Activated naive CD4-positive, alpha-beta T cell treated with Interleukin-2 at 50 U/mL for 16 hours (primary cell): ENCODE results near the gene BID.
A peak's percentile ranks its signal among the peaks of the same experiment; 100 is the strongest.

Experiments
- DNase-seq: peaks from one replicate; pipeline ENCODE4 v3.0.0-alpha.2; 2020

BID gene

DNA sequence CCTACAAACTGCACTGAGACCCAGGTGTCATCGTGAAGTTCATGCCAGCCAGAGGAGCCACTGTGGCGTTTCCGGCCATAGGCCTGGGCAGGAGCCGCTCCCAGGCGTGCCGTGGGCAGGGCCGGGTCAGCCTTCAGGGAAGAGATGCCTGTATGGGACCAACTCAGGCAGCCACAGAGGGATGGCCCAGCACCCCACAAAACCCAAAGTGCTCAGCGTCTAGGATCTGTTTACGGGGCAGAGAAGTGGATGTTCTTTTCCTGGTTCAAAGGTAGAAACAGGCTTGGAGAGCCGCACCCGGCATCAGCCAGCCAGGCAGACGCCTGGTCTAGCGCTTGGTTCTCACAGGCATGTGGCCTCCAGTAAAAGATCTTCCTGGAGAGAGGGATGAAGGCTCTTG, 8.4 kb upstream of the BID start:
- DNase-seq: no peak

DNA sequence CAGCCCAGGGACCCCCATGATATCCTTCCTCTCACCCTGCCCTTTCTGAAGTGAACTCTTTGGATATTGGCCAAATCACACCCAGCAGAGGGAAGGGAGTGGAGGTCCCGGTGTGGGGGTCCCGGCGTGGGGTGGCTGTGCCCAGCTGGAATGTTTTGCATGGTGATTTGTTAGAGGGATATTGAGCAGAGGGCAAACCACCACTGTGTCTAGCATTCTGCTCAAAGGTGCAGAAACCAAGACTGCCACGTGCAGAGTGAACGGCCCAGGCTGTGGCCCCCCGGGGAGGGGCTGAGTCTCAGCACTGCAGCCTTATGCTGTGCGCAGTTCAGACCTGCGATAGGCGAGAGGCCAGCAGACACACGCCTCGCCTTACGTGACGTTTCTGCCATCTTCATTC, 7.9 kb upstream of the BID start:
- DNase-seq: no peak

DNA sequence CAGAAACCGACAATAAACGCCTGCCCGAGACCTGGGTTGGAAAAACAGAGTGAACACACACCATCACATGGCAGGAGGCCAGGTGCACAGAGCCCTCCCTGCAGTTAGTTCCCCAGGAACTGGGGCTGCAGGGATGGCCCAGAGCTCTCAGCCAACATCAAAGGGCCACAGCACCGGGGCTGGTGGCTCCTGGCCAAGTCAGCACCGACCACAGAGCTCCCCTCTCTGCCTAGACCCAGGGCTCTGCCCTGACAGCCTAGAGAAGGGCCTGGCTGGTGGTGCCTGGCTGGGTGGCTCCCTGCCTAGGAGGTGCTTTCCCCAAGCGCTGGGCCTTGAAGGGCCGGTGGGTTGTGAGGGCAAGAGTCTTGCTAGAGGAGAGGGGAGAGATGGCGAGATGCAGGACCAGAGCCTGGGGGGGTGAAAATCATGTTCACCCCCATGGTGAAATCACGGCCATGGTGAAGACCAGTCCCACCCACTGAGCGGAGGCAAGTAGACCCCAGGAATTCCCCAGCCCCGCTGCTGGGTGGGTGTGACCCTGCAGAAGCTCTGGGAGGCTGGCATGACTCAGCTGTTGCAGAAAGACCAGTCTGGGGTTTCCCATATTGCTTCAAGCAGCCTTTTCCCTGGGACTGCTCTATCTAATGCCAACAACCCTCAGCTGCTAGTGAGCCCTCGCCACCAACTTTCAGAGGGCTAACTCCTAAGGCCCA, 7.2 kb upstream of the BID start:
- DNase-seq: peak; percentile 73

GRCh38 chr22:17780741-17781318, 6.6 kb upstream of the BID start:
- no peak for DNase-seq

DNA sequence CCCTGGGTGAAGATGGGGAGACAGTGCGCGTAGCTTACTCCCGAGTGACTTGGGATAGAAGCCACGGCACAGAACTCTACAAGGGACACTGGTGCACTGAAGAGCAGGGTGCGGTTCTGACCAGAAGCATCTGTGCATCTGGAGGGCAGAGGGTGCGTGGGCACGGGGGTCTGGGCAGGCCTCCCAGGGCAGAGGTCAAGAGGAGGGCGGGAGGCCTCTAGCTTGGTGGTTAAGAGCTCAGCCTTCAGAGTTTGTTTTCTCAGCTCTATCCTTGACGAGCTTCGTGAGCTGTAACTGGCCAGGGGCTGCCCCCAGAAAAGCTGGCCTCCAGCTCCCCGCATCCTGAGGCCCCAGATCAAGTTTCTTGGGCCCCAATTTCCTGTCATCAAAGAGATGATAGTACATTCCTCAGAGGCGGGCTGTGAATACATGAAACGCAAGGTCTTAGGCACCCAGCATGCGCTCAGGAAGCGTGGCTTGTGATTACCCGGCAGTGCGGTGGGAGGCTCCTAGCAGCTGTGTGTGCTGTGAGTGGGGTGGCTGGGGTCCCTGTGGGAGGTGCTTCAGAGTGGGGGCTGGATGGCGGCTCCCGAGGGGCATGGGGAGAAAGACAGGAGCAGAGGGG, 6.0 kb upstream of the BID start:
- DNase-seq: no peak

- no peak for DNase-seq
These were observed 5.2 kb upstream of the BID start for GRCh38 chr22:17779286-17780115.

DNA sequence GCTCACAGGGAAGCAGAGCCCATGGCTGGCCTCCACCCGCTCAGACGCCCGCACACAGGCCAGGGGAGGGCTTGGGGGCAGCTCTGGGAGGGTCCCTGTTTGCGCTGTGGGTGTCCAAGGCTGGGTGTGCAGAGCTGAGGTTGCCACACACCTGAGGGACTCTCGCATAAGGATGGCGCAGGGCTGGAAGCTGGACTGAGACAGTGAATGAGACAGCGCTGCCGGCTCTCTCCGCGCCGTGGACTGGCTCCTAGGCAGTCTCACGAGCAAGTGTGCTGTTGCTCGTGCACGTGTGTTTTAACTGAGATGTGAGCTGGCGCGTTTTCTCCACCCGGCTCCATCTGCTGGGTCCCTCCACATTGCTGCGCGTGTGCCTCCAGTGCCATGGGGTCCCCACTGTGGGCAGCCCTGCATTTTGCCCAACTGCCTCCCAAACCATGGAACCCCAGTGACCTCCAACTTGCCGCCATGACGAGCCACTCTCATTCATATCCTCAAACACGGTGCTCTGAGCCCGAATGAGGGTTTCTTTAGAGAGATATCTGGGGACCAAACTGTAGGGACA, 4.2 kb upstream of the BID start:
- no peak for DNase-seq

DNA sequence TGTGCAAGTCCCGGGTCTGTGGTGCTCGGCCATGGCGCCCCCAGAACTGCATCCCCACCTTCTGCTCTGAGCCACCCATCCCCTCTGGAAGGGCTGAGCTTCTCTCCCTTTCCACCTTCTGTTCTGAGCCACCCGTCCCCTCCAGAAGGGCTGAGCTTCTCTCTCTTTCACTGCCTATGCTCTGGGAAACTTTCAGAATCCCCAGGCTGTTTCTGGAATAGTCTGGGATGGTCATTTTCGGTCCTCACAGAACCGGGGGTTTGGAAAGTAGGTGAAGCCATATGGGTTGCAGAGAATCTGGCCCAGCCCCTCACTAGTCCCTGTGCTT, 3.4 kb upstream of the BID start:
- no peak for DNase-seq

DNA sequence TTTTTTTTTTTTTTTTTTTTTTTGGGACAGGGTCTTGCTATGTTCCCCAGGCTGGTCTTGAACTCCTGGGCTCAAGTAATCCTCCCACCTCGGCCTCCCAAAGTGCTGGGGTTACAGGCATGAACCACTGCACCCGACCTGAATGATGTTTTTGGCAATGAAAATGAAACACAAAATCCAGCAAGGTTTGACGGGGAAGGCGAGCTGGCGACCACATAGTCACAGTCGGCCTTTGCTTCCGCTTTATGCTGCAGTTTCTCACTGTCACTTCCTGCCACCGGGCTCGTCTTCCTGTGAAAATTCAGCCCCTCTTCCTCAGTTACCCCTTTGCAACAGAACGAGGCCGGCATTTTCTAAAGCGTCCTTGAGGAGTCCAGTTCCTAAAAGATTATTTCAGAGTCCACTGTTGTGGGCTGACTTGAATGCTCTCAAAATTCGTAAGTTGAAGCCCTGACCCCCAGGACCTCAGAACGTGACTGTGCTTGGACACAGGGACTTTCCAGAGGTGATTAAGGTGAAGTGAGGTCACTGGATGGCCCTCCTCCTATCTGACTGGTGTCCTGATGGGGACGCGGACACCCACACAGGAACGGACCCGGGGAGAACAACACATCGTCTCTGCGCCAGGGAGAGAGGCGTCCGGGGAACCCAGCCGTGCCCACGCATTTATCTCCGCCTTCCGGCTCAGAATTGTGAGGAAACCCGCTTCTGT, 2.9 kb upstream of the BID start:
- DNase-seq: peak; percentile 73

DNA sequence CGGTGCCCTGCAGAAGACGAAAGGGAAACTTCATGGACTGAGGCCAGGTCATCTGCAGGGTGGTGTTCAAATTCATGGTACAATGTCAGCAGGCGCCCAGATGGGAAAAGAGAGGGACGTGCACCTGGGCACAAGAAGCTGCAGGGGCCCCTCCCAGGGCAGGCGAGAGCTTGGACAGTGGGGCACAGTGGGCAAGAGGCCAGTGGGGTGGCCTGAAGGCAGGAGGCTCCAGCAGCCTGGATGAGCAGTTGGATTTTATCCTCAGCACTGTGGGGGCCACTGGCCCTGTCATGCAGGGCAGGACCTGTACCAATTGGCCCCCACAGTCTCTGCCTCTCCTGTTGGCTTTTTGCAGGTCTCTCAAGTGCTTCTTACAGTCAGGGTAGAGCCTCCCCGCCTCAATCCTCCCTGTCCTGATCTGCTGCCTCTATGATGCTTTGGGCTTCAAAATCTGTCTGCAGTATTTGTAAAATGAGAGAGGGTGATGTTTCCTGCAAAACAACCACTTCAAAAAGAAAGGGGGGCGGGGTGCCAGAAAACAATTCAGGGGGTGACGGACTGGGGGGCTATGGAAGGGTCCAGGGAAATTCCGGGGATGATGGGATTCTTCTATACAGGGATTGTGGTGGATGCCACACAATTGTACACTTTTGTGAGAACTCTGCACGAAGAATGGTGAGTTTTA, 1.7 kb upstream of the BID start:
- DNase-seq: no peak

DNA sequence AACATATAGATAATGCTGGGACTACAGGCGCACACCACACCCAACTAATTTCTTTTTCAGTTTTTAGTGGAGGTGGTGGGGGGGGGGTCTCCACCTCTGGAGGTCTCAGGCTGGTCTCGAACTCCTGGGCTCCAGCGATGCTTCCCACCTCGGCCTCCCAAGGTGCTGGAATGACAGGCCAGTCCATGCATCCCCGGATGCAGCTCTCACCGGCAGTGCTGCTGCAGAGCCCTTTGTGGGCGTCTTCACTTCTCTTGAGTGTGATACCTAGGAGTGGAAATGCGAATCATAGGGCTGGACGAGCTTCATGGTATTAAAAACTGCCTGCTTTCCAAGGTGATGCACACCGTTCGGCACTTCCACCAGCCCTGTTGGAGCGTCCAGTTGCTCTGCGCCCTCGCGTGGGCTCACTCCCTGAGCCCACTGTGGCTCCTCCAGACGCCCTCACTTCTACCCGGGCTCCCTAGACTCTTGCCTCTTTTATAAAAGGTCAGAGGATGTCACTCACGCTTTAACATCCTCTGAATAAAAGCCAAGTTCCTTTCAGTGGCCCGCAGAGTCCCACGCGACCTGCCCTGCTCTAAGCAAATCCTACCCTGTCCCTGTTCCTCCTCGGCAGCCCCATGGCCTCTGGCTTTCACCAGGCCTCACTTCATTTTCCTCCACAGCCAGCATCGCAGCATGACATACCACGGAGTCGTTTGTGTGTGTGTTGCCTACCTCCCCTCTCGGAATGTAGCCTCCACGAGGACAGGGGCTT, 837 bp upstream of the BID start:
- no peak for DNase-seq

GRCh38 chr22:17773606-17774205, 563 bp downstream of the BID start:
- DNase-seq: peak; percentile 70

- no peak for DNase-seq
These were observed 1.2 kb downstream of the BID start for GRCh38 chr22:17772958-17773605.

GRCh38 chr22:17772249-17772957, 1.9 kb downstream of the BID start:
- DNase-seq: no peak

- no peak for DNase-seq
These were observed 3.8 kb downstream of the BID start for GRCh38 chr22:17770180-17771077.

GRCh38 chr22:17769716-17770082, 4.6 kb downstream of the BID start:
- DNase-seq: no peak

DNA sequence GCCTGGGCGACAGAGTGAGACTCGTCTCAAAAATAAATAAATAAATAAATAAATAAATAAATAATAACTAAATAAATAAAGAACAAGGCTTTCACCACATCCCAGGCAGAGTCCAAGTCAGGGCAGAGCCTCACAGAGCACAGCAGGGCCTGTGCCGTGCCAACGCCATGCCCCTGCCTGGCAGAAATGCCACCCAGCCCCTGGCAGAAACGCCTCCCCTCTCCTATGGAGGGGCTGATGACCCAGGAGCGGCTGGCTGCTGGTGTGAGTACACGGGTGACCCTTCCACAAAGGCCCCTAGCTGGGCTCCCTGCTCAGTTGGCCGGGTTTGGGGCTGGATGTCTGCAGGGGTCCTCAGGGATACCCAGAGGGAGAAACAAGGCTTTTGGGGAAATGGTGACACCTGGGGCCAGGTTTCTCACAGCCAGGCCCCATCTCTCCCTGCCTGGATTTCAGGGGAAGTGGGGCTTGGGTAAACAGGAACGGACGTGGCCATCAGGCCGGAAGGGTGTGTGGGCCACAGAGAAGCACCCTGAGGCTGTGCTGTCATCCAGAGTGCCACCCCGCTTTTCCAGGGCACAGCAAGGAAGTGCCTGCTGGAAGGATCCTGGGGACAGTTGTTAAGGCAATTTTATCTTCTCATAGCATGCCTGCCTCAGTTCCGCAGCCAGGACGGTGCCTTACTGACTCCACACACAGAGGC, 5.1 kb downstream of the BID start:
- DNase-seq: no peak
